GM23248 (cell line): ENCODE results near the gene XRCC5.

Experiments
- EZH2 ChIP-seq: fragments of 200-600 bp; sonication (generic); IDR thresholded peaks from 2 replicates; pipeline ENCODE4 v1.6.1; 2018; ENCODE audit warnings: antibody characterized with exemption, mild to moderate bottlenecking; ENCODE audit not compliant: insufficient read depth, poor library complexity, severe bottlenecking
- EZH2phosphoT487 ChIP-seq: fragments of 200-600 bp; sonication (generic); IDR thresholded peaks from 2 replicates; pipeline ENCODE4 v1.6.1; 2018; ENCODE audit warnings: antibody characterized with exemption, moderate library complexity, mild to moderate bottlenecking, low read depth; ENCODE audit not compliant: insufficient read depth

GRCh38 chr2:216234106-216234505, 125.0 kb downstream of the XRCC5 start:
- TF ChIP-seq EZH2 (no peak), EZH2phosphoT487 (no peak)
